ENCODE measurements around the gene MFAP5.

Gene MFAP5

GRCh38 chr12:8698132-8698851 lies 35.7 kb upstream of the MFAP5 start:
- no peak for TF ChIP-seq CTCF (IDR thresholded peaks at IDR 0.05; ENCODE audit: borderline replicate concordance, insufficient read depth, low read depth, low read length)
- peak overlapping the region; percentile 99 for H3K4me3 ChIP-seq (ENCODE audit: low read depth, low read length)

- H3K4me3 ChIP-seq (ENCODE audit: low read depth, low read length) = peak within 1 kb of the TSS; percentile 99
- no peak for TF ChIP-seq CTCF (IDR thresholded peaks at IDR 0.05; ENCODE audit: borderline replicate concordance, insufficient read depth, low read depth, low read length)
Observed at GRCh38 chr12:8697476-8698131, 35.0 kb upstream of the MFAP5 start, which contains the start of gene RIMKLB. Gene RIMKLB (plus strand): TSS chr12:8697991. CDS start chr12:8713867, 15,876 bp downstream.

DNA sequence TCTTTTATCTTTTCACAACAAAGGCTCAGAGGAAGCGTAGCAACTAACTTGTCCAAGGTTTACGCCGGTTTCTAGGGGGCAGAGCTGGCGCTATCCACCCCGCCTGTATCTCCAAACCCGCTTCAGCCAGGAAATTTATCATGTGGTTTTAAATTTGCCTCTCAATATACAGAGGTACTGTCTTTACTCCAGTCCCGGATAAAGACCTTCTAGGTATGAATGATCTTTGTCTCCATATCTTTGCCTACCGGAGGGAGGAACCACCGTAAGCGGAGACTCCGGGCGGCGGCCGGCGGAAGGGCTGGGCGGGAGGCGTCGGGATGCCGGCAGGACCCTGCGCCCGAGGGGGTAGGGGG lies 34.5 kb upstream of the MFAP5 start:
- H3K4me3 ChIP-seq (ENCODE audit: low read depth, low read length) = peak overlapping the region; percentile 99
- TF ChIP-seq CTCF (IDR thresholded peaks at IDR 0.05; ENCODE audit: borderline replicate concordance, insufficient read depth, low read depth, low read length) = no peak

DNA sequence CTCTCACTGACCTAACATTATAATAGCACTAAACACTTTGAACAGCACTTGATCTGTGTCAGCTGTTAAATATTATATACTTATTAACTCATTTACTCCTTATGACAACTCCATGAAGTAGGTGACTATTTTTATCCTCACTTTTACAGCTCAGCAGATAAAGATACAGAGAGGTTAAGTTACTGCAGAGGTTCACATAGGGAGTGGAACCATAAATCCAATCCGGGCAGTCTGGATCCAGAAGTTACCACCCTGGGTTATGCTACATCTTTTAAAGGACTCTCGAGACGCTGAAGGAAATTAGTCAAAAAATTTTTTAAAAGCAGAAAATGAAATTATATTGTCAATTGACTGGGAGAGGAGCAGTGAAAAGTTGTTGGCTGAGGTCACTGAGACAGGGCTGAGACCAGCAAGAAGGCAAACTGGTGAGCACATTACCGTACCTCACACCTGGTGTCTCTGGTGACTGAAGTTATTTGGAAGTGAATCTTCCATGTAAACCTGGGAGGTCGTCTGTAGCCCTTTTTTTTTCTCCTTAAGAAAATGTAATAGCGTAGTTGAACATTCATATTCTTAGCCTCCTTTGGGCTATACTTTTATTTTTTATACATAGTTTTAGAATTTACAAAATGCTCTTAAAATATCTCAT lies 33.9 kb upstream of the MFAP5 start:
- TF ChIP-seq CTCF (IDR thresholded peaks at IDR 0.05; ENCODE audit: borderline replicate concordance, insufficient read depth, low read depth, low read length) = no peak

GRCh38 chr12:8695116-8695515 lies 32.5 kb upstream of the MFAP5 start:
- H3K4me3 ChIP-seq (ENCODE audit: low read depth, low read length) = no peak overlapping the region
- TF ChIP-seq CTCF (IDR thresholded peaks at IDR 0.05; ENCODE audit: borderline replicate concordance, insufficient read depth, low read depth, low read length) = no peak

More for the DNA sequence above, 33.9 kb upstream of the MFAP5 start:
- H3K4me3 ChIP-seq (ENCODE audit: low read depth, low read length) = peak overlapping the region; percentile 99

GRCh38 chr12:8692573-8692972 lies 29.9 kb upstream of the MFAP5 start:
- TF ChIP-seq CTCF (IDR thresholded peaks at IDR 0.05; ENCODE audit: borderline replicate concordance, insufficient read depth, low read depth, low read length) = no peak
- no peak overlapping the region for H3K4me3 ChIP-seq (ENCODE audit: low read depth, low read length)

Measured in GM12875 (cell line).